NCI-H446 (cell line): ENCODE measurements around the gene TNRC18.
"Not testable (repeated sequence)": the region's sequence is repeated elsewhere in the genome, so short reads cannot be mapped to it uniquely, and the experiment has no call there.

Source experiments
- DNase-seq, 2 experiments: peaks; one replicate each; lab custom pipeline; 2025; lab: John Stamatoyannopoulos, UW

The TNRC18 gene

DNA sequence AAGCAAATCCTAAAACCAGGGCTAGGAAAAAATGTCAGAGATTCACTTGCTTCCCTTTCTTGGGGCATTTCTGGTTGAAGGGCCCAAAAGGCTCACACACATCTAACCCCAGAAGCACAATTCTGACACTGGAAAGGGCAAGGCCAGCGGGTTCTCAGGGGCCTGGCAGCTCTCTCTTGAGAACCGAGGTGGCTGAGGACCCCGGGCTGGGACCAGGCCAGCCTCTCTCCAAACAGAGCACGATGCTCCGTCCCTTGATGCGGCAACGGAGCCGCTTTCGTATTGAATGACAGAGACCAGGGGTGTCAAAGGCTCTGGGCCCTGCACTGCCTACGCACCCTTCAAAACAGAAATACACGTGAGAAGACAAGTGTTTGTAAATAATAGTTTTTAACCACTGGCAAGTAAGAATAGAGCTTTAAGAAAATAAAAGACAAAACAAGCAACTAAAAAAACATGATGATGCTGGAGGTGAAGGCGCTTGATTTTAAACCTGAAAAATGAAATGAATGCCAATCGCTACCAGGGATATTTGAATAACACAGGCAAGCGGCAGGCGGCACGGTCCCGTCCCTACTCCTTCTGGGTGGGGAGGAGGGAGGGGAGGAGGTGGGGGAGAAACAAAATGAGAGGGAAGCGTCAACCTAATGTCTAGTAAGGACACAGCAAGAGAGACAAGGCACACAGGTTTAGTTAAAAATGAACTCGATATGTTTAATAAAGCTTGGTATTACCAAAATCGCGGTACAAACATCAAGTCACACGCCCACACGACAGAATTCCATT lies 72.8 kb downstream of the TNRC18 start:
- no peak for DNase-seq

DNA sequence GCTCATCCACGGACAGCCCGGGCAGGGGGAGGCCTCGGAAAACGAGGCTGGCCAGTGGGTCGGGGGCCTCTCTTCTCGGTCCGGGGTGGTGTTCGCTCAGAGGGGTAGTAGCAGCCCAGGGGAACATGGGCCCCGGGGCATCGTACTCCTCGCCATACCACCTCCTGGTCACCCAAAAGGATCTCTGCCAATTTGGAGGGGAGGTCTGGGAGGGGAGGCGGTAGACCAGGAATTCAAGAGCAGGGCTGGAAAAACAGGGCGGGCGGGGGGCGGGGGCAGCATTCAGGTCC lies 73.5 kb downstream of the TNRC18 start:
- no peak for DNase-seq

DNA sequence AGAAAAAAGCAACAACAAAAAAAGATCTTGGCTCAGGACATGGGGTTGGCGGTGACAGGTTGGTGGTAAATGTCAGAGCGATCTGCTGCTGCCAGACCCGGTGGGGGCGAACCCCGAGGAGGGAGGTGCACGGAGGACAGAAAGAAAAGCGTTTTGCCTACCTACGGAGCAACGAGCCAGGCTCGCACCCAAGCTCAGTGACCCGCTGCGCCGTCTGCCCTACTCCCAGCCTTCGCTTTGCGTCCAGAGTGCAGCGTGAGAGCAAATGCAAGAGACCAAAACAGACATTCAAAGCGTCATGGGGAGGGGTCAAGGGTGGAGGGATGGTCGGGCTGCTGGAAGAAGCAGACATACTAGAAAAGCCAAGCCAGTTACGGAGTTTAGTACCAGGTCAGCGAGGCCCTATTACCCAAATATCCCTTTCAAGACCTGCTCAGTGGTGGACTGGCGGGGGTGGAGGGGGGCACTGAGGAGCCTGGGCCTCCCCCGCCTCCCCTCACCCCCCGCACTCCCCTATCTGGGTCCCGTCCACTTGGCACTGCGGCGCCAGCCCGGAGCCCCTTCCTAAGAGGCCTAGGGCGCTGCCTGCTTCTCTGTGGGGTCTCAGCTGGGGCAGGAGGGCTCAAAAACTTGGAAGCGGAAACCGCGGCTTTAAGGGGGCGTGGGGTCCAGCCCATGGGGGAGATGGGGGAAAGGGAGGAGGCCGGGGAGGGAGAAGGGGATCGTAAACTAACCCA lies 74.0 kb downstream of the TNRC18 start:
- DNase-seq: no peak

DNA sequence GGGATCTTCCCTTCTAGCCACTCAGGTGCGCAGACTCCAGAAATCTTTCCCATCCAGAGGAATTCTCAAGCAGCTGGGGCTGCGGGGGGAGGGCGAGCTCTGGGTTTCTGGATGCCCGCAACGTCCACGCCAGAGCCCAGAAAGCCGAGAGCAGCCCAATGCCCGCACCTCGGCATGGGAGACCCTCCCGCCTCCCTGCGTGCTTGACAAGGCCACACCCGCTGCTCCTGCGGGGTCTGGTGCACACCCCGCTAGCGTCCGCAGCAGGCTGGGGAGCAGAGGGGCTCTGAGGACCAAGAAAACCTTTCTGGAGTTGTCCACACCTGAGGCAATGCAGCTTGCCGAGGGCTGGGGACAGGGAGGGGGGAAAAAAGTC lies 74.6 kb downstream of the TNRC18 start:
- no peak for DNase-seq

DNA sequence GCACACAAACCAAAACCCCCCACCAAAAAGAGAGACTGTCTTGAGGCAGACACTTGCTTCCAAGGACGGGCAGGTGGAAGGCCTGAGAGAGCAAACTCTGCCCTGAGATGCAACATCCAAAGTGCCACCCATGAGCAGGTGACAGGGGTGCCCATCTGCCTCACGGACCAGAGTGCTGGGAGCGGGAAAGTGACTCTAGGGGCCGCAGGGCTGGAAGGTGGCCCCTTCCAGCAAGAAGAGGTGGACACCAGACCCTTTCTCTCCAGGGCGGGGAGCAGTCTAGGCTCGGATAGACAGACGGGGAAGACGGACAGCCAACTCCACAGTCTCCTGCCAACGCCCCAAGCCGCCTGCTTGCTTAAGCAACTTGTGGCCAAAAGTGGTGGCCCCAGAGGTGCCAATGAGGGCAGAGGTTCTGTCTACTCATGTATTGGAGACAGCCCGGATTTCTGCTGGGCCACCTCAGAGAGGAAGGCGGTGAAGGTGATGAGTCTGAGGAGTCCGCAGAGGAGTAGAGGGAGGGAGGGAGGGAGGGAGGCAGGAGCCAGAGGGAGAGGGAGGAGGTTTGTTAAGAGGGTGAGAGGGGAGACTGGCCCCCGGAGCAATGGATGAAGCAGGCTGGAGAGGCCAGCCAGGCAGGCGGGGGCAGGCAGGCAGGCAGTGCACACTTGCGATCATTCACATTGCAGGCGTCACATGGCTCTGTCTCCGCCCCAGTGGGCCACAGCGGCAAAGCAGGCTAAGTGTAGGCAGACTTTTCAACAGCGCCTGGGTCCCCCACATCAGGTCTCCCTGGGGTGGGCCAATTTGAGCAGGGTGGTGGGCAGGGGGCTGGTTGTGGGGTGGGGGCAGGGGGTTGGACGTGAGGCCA lies 75.3 kb downstream of the TNRC18 start:
- no peak for DNase-seq

DNA sequence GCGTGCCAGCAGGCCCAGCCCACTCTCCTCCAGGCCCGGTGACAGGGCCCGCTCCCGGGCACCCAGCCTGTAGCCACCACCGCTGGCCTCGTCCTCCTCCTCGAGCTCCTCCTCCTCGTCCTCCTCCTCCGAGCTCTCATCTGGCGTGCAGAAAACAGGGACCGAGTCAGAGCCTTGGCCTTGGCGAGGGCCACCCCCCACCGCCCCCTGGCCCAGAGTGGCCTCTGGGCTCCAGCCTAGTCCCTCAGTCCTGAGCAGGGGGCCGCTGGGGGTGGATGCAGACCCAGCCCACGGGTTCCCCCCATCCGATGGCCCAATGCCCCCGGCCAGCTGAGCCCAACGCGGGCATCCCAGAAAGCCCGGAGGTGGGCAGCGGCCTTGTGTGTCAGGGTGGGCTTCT lies 78.0 kb downstream of the TNRC18 start:
- no peak for DNase-seq

DNA sequence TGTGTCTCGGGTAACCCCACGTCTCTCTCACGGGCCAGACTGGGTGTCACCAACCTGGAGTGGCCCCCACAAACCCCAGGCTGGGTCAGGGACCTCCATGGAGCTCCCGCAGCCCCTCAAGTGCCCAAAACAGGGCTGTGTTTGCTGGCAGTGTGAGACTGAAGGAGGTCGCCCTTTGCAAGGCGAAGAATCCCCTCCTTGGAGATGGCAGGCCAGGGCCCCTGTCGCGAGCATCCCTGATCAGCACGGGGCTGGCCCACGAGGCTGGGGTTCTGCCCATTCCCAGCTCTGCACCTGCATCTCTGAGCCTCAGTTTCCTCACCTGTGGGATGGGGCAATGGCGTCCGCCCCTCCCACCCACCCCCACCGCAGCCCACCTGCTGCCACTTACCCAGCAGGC lies 78.5 kb downstream of the TNRC18 start:
- DNase-seq: no peak

DNA sequence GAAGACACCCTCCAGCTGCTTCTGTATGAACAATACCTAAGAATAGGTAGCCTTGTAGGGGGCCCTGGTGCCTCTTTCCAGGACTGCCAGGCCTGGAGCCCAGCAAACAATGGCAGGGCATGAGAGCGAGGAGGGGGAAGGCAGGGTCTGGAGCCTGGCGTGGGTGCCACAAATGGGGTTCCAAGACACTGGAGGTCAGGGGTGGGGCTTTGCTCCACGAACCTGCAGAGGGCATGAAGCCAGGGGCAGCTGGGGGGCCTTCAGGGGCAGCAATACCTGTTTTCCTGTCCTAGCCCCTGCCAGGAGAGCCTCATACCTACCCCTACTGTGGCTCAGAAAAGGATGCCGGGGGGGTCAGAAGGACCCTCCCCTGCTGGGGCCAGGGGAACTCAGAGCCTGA lies 79.3 kb downstream of the TNRC18 start:
- no peak for DNase-seq

DNA sequence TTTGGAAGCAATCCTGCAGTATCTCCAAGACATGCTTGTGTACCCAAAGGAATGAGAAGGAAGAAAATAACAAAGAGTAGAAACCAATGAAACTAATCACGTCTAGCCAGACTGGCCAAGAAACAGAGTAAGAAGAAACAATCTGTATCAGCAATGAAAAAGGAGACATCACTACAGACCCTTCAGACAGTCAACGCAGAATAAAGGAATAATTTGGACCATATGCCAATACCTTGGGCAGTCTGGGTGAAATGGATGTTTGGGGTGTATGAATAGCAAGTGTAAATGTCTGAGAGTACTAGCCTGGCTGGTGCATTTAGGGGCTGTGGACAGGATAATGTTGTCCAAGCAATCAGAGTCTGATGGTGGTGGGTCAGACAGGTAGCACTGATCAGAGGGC lies 79.8 kb downstream of the TNRC18 start:
- DNase-seq: no peak

DNA sequence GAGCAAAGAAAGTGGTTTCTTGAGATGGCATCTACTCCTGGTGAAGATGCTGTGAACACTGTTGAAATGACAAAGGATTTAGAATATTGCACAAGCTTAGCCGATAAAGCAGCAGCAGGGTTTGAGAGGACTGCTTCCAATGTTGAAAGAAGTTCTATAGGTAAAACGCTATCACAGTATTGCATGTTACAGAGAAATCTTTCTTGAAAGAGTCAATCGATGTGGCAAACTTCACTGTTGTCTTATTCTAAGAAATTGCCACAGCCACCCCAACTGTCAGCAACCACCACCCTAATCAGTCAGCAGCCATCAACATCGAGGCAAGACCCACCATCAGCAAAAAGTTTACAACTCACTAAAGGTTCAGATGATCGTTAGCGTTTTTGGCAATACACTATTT lies 81.0 kb downstream of the TNRC18 start:
- DNase-seq: no peak

DNA sequence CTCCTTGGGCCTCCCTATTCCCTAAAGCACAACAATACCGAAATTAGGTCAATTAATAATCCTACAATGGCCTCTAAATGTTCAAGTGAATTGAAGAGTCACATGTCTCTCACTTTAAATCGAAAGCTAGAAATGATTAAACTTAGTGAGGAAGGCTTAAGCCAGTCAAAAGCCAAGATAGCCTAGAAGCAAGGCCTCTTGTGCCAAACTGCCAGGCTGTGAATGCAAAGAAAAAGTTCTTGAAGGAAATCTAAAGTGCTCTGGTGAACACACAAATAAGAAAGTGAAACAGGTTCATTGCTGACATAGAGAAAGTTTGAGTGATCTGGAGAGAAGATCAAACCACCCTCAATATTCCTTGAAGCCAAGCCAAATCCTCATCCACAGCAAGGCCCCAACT lies 83.7 kb downstream of the TNRC18 start:
- DNase-seq: no peak

DNA sequence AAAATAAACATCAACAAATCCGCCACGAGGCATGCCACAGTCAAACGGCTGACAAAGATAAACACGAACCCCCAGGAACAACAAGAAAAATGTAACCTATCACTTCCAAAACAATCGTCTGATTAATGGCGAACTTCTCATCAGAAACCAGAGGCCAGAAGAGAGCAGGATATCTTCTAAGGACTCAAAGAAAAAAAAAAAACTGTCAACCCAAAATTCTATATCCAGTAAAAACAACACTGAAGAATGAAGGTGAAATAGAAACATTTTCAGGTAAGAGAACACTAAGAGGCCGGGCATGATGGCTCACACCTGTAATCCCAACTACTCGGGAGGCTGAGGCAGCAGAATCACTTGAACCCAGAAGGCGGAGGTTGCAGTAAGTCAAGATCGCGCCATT lies 86.6 kb downstream of the TNRC18 start:
- DNase-seq: no peak

DNA sequence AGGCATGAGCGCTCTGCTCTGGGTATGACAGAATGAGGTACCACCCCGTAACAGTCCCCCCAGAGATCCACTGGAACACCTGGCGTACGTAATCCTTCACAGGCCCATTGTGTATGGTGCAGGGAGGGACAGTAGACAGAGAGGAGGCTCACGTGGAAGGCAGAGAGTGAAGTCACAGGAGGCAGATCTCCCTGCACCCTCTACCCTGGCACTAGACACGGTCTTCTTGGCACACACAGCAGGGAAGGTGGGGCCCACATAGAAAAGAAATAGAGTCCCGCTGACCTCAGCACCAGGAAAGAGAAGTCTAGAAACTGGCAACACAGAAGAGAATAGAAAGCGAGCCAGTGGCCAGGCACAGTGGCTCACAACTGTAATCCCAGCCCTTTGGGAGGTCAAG lies 89.0 kb downstream of the TNRC18 start:
- no peak for DNase-seq

DNA sequence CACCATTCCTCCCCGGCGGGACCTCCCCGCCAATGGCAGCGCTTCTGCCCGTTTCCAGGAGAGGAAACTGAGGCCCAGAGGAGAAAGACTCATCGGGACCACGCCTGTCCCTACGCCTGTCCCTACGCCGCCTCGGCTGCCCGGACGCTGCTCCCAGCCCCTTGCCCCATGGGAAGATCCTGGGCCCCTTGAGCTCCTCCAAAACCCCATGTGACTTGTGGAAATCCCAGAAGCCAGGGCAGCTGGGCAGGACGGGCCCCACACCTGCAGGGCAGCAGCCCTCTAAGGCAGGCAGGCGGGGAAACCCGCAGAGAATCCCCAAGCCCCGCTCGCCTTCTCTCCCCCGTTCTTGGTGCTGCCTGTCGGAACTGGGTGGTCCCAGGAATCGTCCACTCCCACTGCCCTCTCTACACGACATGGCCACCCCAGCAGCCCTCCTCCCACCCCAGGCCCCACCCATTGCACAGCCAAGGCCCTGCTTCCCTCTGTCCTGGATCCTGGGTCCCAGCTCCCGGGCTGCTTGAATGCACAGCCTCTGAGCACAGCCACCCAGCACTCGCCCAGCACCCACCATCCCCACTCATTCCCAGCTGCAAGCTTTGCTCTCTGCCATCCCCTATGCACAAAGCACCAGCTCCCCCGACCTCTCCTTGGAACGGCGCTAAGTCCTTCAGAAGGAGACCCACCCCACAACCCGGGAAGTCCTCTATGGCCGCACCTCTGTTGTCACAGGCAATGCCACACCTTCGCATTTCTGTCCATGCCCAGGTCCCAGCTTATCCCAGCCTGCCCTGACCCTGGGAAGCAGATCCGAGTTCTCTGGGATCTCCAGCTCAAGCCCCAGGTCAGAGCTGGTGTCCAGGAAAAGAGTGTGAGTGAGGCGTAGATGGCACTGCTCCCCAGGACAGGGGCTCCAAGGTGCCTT lies 90.3 kb downstream of the TNRC18 start:
- no peak for DNase-seq

DNA sequence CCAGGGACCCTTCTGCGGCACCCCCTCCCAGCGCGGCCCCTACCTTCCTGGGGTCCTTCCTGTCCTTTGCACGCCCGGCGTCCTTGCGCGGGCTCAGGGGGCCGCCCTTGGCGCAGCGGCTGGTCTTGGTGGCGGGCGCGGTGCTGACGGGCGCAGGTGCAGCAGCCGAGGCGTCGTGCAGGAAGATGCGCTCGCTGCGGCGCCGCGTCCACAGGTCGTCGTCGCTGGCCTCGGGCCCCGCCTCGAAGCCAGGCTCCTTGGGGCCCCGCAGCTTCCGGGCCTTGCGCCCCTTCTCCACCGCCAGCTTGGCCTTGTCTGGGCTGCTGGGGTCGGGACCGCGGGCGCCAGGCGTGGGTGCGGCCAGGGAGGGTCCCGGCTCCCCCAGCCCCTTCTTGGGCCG lies 91.1 kb downstream of the TNRC18 start:
- DNase-seq: no peak

DNA sequence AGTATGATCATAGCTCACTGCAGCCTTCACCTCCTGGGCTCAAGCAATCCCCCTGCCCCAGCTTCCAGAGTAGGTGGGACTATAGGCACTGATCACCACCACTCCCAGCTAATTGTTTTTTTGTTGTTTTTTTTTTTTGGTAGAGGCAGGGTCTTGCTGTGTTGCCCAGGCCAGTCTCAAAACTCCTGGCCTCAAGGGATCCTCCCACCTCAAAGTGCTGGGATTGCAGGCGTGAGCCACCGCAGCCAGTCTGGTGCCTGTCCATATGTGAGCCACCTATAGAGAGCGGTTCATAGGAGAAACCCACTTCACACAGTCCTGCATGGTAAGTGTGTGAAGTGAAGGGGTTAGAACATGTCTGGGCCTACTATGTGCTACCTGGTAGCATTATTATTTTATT lies 93.3 kb downstream of the TNRC18 start:
- no peak for DNase-seq

DNA sequence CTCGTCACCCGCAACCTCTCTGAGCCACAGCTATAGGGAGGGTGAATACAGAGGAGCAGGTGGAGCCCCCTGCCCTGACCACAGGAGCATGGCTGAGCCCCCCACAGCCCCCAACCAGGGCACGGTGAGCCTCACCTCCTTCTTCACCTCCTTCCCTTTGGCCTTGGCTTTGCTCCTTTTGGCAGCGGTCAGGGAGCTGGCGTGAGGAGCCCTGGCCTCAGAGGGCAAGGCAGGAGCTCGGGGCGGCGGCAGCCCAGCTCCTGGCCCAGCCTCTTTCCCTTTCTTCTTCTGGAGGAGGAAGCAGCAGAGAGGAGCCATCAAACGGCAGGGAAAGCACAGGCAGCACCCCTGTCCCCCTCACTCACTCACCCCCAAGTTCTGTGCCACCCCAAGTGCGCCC lies 98.7 kb downstream of the TNRC18 start:
- DNase-seq: no peak

DNA sequence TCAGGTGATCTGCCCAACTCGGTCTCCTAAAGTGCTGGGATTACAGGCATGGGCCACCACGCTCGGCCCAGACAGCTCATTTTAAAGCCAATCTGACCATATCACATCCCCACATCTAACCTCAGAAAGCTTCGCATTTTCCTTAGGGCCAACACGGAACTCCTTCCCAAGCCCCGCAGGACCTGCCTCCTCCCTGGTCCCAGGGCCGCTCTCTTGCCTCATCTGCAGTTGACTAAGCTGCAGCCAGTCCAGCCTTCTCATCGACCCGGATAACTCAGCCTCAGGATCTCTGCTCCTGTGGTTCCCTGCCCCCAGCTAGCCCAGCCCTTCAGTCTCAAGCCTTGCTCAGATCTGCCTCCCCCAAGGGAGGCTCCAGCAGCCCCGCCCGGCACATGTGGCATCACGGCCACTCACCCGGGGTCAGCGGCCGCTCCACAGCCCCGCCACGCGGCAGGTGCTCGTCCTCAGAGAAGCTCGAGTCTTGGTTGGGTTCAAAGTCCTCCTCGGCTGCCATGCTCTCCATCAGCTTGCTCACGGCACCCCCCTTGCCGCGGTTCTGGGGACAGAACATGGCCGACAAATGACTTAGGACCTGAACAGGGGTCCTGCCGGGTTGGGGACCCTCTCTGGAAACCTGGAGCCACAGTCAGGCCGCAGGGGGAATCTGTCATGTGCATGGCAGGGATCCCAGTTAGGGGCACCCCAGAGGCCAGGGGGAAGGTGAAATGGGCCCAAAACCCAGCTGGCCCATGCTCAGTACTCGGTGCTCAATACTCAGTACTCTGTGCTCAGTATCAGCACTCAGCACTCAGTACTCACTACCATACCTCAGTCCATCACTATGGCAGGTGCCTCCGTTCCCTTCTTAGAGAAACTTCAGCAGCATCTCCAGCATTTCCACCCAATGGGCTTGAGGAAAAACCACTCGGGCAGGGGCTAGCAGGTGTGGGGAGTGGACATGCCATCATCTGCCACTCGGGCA lies 99.5 kb downstream of the TNRC18 start:
- not testable (repeated sequence) for DNase-seq

DNA sequence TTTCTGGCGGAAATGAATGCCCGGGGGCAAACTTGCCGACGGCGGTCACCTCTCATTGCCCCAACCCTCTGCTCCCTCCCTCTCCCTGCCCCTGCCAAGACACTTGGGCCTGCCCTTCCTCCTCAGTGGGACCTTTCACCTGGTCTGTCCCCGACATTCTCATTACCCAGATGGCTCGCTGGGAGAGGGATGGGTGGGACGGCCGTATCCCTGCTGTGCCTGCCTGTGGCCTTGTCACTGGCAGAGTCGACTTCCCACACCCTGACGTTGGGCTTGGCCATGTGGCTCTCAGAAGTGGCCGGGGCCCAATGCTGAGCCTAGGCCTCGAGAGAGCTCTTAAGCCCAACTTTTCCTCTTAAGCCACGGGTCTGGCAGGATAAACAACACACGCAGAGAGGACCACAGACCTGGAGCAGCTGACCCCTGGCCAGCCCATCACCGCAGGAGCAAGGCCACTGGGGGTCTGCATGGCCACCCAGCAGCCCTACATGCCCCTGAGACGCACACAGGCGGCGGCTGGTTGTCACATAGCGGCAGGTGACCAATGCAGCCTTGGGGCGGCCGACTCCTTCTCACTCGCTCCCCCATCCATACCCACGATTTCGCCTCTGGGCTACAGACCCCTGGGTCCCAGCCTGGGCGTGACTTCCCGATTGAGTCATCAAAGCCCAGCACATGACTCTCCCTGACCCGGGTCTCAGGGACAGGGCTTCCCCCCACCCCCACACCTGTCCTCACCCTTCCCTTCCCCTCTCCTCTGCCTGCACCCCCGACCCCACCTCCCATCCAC lies 100.8 kb downstream of the TNRC18 start:
- DNase-seq: no peak
